ENCODE data around the gene ANKRD13A. TPM values are rescaled to one million over a fixed set of nuclear protein-coding genes. Genes with fewer than 3 reads are reported as not detected.

Gene ANKRD13A
- total and polyA plus RNA-seq, 2 of the 8 experiments (the other 6 are each of a cell fraction or from before 2014, with no cell fraction given), result 16.8 to 21.4 TPM

DNA sequence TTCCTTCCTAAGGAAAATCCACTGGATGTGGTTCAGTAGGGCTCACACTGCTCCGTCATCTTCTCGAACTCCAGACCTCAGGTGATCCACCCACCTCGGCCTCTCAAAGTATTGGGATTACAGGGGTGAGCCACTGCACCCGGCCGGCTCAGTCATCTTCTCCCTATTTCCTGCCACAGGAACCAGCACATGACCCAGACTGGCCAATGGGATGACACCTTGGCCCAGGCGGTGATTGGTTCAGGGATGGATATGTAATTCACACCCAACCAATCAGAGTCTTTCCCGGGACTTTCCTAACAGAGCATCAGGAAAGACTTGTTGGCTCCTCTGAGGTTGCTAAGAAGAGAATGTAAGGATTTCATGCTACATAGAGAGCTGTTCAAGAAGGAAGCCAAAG is 68.3 kb downstream of the ANKRD13A start:
- no peaks in the 10 kb centered on the region for H3K79me1 ChIP-seq (ENCODE audit: low read depth, low read length)
- no peak overlapping the region for H3K18ac ChIP-seq (ENCODE audit: extremely low read depth, low read length)
- no peaks in the 10 kb centered on the region for H3K79me2 ChIP-seq (ENCODE audit: control insufficient read depth in 1 of 2, insufficient read depth in 2 of 2, low read length in 2 of 2)
- POLR2A ChIA-PET (ENCODE audit: partially characterized antibody), result no interaction called here
- no peak overlapping the region for H3K9ac ChIP-seq (replicated peaks in 1 of 4; ENCODE audit: extremely low read depth in 1 of 4, low read depth in 3 of 4, low read length in 3 of 4)
- no peaks in the 10 kb centered on the region for H3K27me3 ChIP-seq (replicated peaks in 1 of 4; ENCODE audit: control insufficient read depth in 3 of 4, extremely low read depth in 1 of 4, insufficient read depth in 3 of 4, low read length in 3 of 4)
- no peak overlapping the region for H2BK12ac ChIP-seq (ENCODE audit: low read depth, low read length)
- H2BK20ac ChIP-seq (ENCODE audit: low read length), result no peak overlapping the region
- no peak overlapping the region for H2BK15ac ChIP-seq (ENCODE audit: low read length)
- H2AK5ac ChIP-seq (ENCODE audit: low read depth, low read length), result no peak overlapping the region
- no peak overlapping the region for H3K14ac ChIP-seq (ENCODE audit: insufficient read length)
- no peak for TF ChIP-seq NANOG (IDR thresholded peaks at IDR 0.05; ENCODE audit: insufficient read depth, low read depth, low read length, poor library complexity, severe bottlenecking)
- no peak for TF ChIP-seq CREB1 (IDR thresholded peaks at IDR 0.05)
- no peak for TF ChIP-seq RXRA (IDR thresholded peaks at IDR 0.05; ENCODE audit: insufficient read depth, low read depth, low read length)
- no peak for TF ChIP-seq POU5F1 (IDR thresholded peaks at IDR 0.05; ENCODE audit: low read depth, low read length)
- TF ChIP-seq YY1 (IDR thresholded peaks at IDR 0.05; ENCODE audit: low read depth, low read length), result no peak
- TF ChIP-seq, protein P1, sequence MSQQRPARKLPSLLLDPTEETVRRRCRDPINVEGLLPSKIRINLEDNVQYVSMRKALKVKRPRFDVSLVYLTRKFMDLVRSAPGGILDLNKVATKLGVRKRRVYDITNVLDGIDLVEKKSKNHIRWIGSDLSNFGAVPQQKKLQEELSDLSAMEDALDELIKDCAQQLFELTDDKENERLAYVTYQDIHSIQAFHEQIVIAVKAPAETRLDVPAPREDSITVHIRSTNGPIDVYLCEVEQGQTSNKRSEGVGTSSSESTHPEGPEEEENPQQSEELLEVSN (IDR thresholded peaks at IDR 0.05), result peak; percentile 34; the same call in 1 of the 2 replicates
- TF ChIP-seq ASH2L (IDR thresholded peaks at IDR 0.05; ENCODE audit: low read length), result no peak
- TF ChIP-seq, protein P2, sequence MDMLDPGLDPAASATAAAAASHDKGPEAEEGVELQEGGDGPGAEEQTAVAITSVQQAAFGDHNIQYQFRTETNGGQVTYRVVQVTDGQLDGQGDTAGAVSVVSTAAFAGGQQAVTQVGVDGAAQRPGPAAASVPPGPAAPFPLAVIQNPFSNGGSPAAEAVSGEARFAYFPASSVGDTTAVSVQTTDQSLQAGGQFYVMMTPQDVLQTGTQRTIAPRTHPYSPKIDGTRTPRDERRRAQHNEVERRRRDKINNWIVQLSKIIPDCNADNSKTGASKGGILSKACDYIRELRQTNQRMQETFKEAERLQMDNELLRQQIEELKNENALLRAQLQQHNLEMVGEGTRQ (IDR thresholded peaks at IDR 0.05; ENCODE audit: low read length), result peak; percentile 55; the same call in 1 of the 2 replicates
- no peak overlapping the region for H4K8ac ChIP-seq (ENCODE audit: extremely low read depth, insufficient read depth, low read length)
- FAIRE-seq (no peak), DNase-seq (ENCODE audit: low read depth in 1 of 2, low spot score in 2 of 2) (no peak)
- H2BK120ac ChIP-seq (replicated peaks; ENCODE audit: low read depth, low read length), result no peak overlapping the region
- CTCF ChIA-PET (ENCODE audit: partially characterized antibody), result interaction anchor here (0.7 to 1.4 kb wide), 2 partner anchors 11 to 16 kb away, joined by 3 to 5 read pairs; no protein-coding TSS in a partner anchor
- no peak overlapping the region for H2BK5ac ChIP-seq (ENCODE audit: low read depth, low read length)
- H3K4me2 ChIP-seq (ENCODE audit: insufficient read depth in 1 of 2, low read depth in 2 of 2, low read length in 2 of 2), result no peak overlapping the region
- H3K56ac ChIP-seq (replicated peaks; ENCODE audit: insufficient read length, low read depth, low read length), result no peak overlapping the region
- no peak overlapping the region for H3K4me3 ChIP-seq (ENCODE audit: extremely low read depth in 1 of 4, insufficient read depth in 2 of 4, low read depth in 3 of 4, low read length in 4 of 4)
- no peaks in the 10 kb centered on the region for H3K4me1 ChIP-seq (replicated peaks in 1 of 4; ENCODE audit: control insufficient read depth in 3 of 4, insufficient read depth in 4 of 4, low read length in 3 of 4)
- no peak overlapping the region for H3K27ac ChIP-seq (ENCODE audit: low read depth, low read length)
- H2AFZ ChIP-seq (ENCODE audit: low read length), result no peak overlapping the region
- no peak overlapping the region for H4K91ac ChIP-seq (replicated peaks; ENCODE audit: insufficient read length, low read length)
- no peaks in the 10 kb centered on the region for H3K36me3 ChIP-seq (ENCODE audit: control insufficient read depth in 2 of 4, insufficient read depth in 4 of 4, low read length in 3 of 4)
- H4K20me1 ChIP-seq (replicated peaks in 1 of 2; ENCODE audit: control insufficient read depth in 1 of 2, insufficient read depth in 2 of 2, low read length in 2 of 2), result no peaks in the 10 kb centered on the region
- H3K9me3 ChIP-seq (ENCODE audit: insufficient read depth in 2 of 2, low read depth in 1 of 2, low read length in 1 of 2), result no peaks in the 10 kb centered on the region
- 95% methylated on average over 7 of the region's 7 CpGs; no CpG with 5 or more reads in 1 of the 2 experiments for WGBS, 2 experiments (ENCODE audit: extremely low coverage in 1 of 2, insufficient coverage in 1 of 2, insufficient read length in 1 of 2, insufficient replicate concordance in 2 of 2, low coverage in 1 of 2, low lambda C conversion rate in 2 of 2, missing lambda C conversion rate in 1 of 2)
- no peaks in the 10 kb centered on the region for H3K23me2 ChIP-seq (ENCODE audit: low read depth, low read length)
- H3K23ac ChIP-seq (ENCODE audit: insufficient read length), result no peak overlapping the region
- H3K4ac ChIP-seq (replicated peaks; ENCODE audit: insufficient read length, low read depth, low read length), result no peak overlapping the region
- no peak overlapping the region for H4K5ac ChIP-seq (ENCODE audit: insufficient read length, low read depth, low read length)

All from H1 (cell line).